Measurements from ENCODE around the gene ARID3A. TPM values are rescaled to one million over a fixed set of nuclear protein-coding genes. Genes with fewer than 3 reads are reported as not detected.

ARID3A gene
- total and polyA plus RNA-seq, 9 donors = 1.1 to 8.1 (median 4.5) TPM

DNA sequence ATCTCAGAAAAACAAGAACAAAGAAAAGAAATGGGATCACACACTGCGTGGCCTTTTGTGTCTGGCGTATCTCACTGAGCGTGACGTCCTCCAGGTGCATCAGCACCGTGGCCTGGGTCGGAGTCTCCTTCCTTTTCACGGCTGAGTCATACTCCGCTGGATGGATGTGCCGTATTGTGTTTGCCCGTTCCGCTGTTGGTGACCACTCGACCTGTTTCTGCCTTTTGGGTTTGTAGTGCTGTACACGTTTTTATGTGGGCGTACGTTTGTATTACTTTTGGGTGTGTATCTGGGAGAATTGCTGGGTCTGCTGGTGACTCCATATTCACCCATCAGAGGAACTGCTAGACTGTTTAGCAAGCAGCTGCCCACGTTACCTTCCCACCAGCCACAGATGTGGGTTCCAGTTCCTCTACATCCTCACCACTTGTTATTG lies 11.4 kb downstream of the ARID3A start:
- TF ChIP-seq POLR2A (IDR thresholded peaks at IDR 0.05) (no peak), CTCF (IDR thresholded peaks at IDR 0.05) (no peak), EP300 (IDR thresholded peaks at IDR 0.05) (no peak)
- intact Hi-C loops (cut with DNase I) = loop anchor here in 1 of 4 donors (10.0 kb wide), 1 partner anchor 262 kb away; the partner anchor contains the start of gene FSTL3
- DNase-seq = no peak
- Histone ChIP-seq H3K36me3 (no peaks in the 10 kb centered on the region), H3K27me3 (no peaks in the 10 kb centered on the region), H3K9me3 (no peaks in the 10 kb centered on the region), H3K4me1 (ENCODE audit: insufficient read depth) (peaks cover 30% of the 10 kb centered on the region), H3K27ac (no peak overlapping the region), H3K4me3 (no peak overlapping the region)
- 92 to 96% (median 93%) methylated on average over 16 of the region's 16 CpGs for WGBS, 3 donors

DNA sequence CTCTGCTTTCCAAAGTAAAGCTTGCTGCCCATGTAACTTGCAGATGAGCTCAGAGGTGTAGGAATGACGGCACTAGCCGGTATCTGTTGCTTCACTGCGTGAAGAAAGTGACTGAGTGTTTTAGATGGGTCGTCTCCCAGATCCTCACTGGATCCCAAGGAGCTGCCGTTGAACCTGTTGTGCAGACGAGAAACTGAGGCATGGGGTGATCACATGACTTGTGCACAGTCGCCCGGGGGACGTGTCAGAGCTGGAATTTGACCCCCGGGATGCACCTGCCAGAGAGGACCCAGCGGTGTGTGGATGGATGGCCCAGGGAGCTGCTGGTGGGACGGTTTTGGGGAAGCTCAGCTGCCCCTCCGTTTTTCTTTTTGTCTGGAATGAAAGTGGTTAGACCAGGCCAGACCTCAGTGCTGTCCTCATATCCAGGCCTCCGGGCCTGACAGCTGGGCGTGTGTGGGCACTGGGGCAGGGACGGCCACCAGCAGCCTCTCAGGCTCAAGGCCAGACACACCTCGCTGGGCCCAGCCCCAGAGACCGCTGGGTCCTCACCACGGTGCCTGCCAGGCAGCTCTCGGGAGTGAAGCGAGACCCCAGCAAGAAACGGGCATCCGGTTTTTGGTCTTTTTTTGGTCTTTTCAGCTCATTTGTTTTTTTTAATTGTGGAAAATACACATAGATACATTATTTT lies 12.5 kb downstream of the ARID3A start:
- Histone ChIP-seq H3K4me1 (ENCODE audit: insufficient read depth) (peaks cover 21% of the 10 kb centered on the region), H3K4me3 (no peak overlapping the region), H3K9me3 (no peaks in the 10 kb centered on the region), H3K27me3 (no peaks in the 10 kb centered on the region), H3K27ac (no peak overlapping the region), H3K36me3 (no peaks in the 10 kb centered on the region)
- DNase-seq = no peak
- intact Hi-C loops (cut with DNase I) = loop anchor here in 1 of 4 donors (10.0 kb wide), 1 partner anchor 264 kb away; the partner anchor contains the start of gene FSTL3
- WGBS, 3 donors = 90 to 96% (median 92%) methylated on average over 23 of the region's 23 CpGs
- no peak for TF ChIP-seq CTCF (IDR thresholded peaks at IDR 0.05)
- TF ChIP-seq POLR2A (IDR thresholded peaks at IDR 0.05) = no peak
- no peak for TF ChIP-seq EP300 (IDR thresholded peaks at IDR 0.05)

DNA sequence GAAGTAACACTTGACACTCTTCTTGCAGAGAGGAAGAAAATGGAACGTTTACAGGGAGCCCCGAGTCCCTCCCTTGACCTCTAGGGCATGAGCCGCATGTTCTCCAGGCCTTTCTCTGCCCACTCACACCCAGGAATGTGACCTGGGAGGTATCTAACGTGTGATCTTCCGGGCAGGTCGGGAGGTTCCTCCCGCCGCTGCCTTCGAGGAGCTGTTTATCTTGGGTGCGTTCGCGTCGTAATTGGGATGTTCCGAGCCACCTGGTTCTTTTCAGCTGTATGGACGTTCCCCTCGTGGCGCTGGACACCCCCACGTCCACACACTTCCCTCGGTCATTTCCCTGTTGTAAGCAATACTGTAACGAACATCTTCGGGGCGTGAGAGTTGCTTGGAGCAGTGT lies 13.6 kb downstream of the ARID3A start:
- intact Hi-C loops (cut with DNase I) = loop anchor here in 1 of 4 donors (10.0 kb wide), 1 partner anchor 265 kb away; the partner anchor contains the start of gene FSTL3
- Histone ChIP-seq H3K36me3 (no peaks in the 10 kb centered on the region), H3K4me1 (ENCODE audit: insufficient read depth) (peaks cover 18% of the 10 kb centered on the region), H3K27ac (no peak overlapping the region), H3K4me3 (no peak overlapping the region), H3K9me3 (no peaks in the 10 kb centered on the region), H3K27me3 (no peaks in the 10 kb centered on the region)
- WGBS, 3 donors = 85 to 88% (median 87%) methylated on average over 22 of the region's 22 CpGs
- no peak for TF ChIP-seq POLR2A (IDR thresholded peaks at IDR 0.05)
- DNase-seq = no peak

GRCh38 chr19:939922-940321 lies 14.1 kb downstream of the ARID3A start:
- TF ChIP-seq EP300 (IDR thresholded peaks at IDR 0.05) (no peak), CTCF (IDR thresholded peaks at IDR 0.05) (no peak), POLR2A (IDR thresholded peaks at IDR 0.05) (no peak)
- Histone ChIP-seq H3K4me3 (no peak overlapping the region), H3K36me3 (no peaks in the 10 kb centered on the region), H3K9me3 (no peaks in the 10 kb centered on the region), H3K27me3 (no peaks in the 10 kb centered on the region), H3K27ac (no peak overlapping the region), H3K4me1 (ENCODE audit: insufficient read depth) (peaks cover 16% of the 10 kb centered on the region)
- WGBS, 3 donors = 96 to 98% (median 98%) methylated on average over 7 of the region's 7 CpGs
- intact Hi-C loops (cut with DNase I) = loop anchor here in 1 of 4 donors (10.0 kb wide), 1 partner anchor 265 kb away; the partner anchor contains the start of gene FSTL3
- DNase-seq = no peak
